PC-3 (cell line): ENCODE results near the gene KAT5. TPM values are rescaled to one million over a fixed set of nuclear protein-coding genes. Genes with fewer than 3 reads are reported as not detected.
A peak's percentile ranks its signal among the peaks of the same experiment; 100 is the strongest.
"Not testable (repeated sequence)": the region's sequence is repeated elsewhere in the genome, so short reads cannot be mapped to it uniquely, and the experiment has no call there.

Source experiments
- ATAC-seq: fragments of 200-7000 bp; cut with Tn5 transposase; 2 replicates; pipeline ENCODE4 v1.9.1; 2020; ENCODE audit warnings: mild to moderate bottlenecking, moderate library complexity
- BruUV-seq: library from RNA; stranded (reverse); fragments of 400-500 nt; replicated peaks from 2 replicates; lab custom pipeline; 2021; lab: Mats Ljungman, UMichigan
- CTCF ChIA-PET: fragments of 300-600 bp; sonication (Branson Sonifier 250); formaldehyde crosslinking; loops from one replicate; lab custom pipeline; 2022; ENCODE audit warnings: antibody characterized with exemption; lab: Charles Lee
- POLR2A ChIA-PET: fragments of 300-600 bp; sonication (Branson Sonifier 250); formaldehyde crosslinking; loops from one replicate; lab custom pipeline; 2022; ENCODE audit warnings: antibody characterized with exemption; ENCODE audit not compliant: unreplicated experiment; lab: Charles Lee
- DNase-seq: peaks from one replicate; pipeline ENCODE4 v3.0.0-alpha.2; 2015
- H2AFZ ChIP-seq: fragments of 300-600 bp; sonication (generic); 2 replicates; pipeline ENCODE4 v1.6.0; 2016; ENCODE audit warnings: antibody characterized with exemption, low read length
- H3F3A ChIP-seq: fragments of 300-600 bp; sonication (generic); one replicate; pipeline ENCODE4 v1.6.0; 2017; ENCODE audit warnings: antibody characterized with exemption, low read length, control low read depth, mild to moderate bottlenecking; ENCODE audit not compliant: unreplicated experiment
- H3K27ac ChIP-seq: fragments of 300-600 bp; sonication (generic); 2 replicates; pipeline ENCODE4 v1.5.1; 2016; ENCODE audit warnings: mild to moderate bottlenecking, low read length
- H3K27me3 ChIP-seq: fragments of 300-600 bp; sonication (generic); 2 replicates; pipeline ENCODE4 v1.6.1; 2016; ENCODE audit warnings: low read length, mixed read lengths
- H3K36me3 ChIP-seq: fragments of 300-600 bp; sonication (generic); 2 replicates; pipeline ENCODE4 v1.6.1; 2016; ENCODE audit warnings: low read depth, mixed run types, low read length, mixed read lengths
- H3K4me1 ChIP-seq: fragments of 300-600 bp; sonication (generic); 2 replicates; pipeline ENCODE4 v1.5.1; 2016; ENCODE audit warnings: low read length; ENCODE audit not compliant: insufficient read depth
- H3K4me2 ChIP-seq: fragments of 300-600 bp; sonication (generic); 2 replicates; pipeline ENCODE4 v1.6.0; 2016; ENCODE audit warnings: low read length
- H3K4me3 ChIP-seq: fragments of 300-600 bp; sonication (generic); 2 replicates; pipeline ENCODE4 v1.5.1; 2016; ENCODE audit warnings: mild to moderate bottlenecking, low read length, mixed read lengths
- H3K79me2 ChIP-seq: fragments of 300-600 bp; sonication (generic); 2 replicates; pipeline ENCODE4 v1.6.1; 2017; ENCODE audit warnings: low read length, mixed read lengths
- H3K9ac ChIP-seq: fragments of 300-600 bp; sonication (generic); 2 replicates; pipeline ENCODE4 v1.6.0; 2016; ENCODE audit warnings: mild to moderate bottlenecking, low read length
- H3K9me2 ChIP-seq: fragments of 300-600 bp; sonication (generic); replicated peaks from 2 replicates; pipeline ENCODE4 v1.6.1; 2016; ENCODE audit warnings: mixed run types, low read length, mixed read lengths
- H3K9me3 ChIP-seq: fragments of 300-600 bp; sonication (generic); 2 replicates; pipeline ENCODE4 v1.6.1; 2016; ENCODE audit warnings: low read length, mixed read lengths
- H4K20me1 ChIP-seq: fragments of 300-600 bp; sonication (generic); 2 replicates; pipeline ENCODE4 v1.6.1; 2016; ENCODE audit warnings: low read length, mixed read lengths
- EZH2 ChIP-seq: fragments of 300-600 bp; sonication (generic); IDR thresholded peaks from one replicate; pipeline ENCODE4 v1.6.1; 2017; ENCODE audit warnings: antibody characterized with exemption, mild to moderate bottlenecking, low read length; ENCODE audit not compliant: unreplicated experiment
- EZH2phosphoT487 ChIP-seq: fragments of 300-600 bp; sonication (generic); IDR thresholded peaks from 2 replicates; pipeline ENCODE4 v1.6.1; 2018; ENCODE audit warnings: mild to moderate bottlenecking, antibody characterized with exemption, low read length, borderline replicate concordance
- intact Hi-C: fragments of 100-400 bp; cut with micrococcal nuclease; formaldehyde crosslinking; loops from 2 replicates; pipeline ENCODE4 v1.9.0; 2023
- total RNA-seq: library from RNA; depleted of rRNA; stranded (reverse); fragments of >200 nt; gene quantifications from 2 replicates; pipeline ENCODE4 v1.2.3, GENCODE V29; 2014
- TF ChIP-seq, protein P1 (sequence below): fragments of 300-600 bp; sonication (generic); conservative IDR thresholded peaks from 2 replicates; pipeline ENCODE4 v1.5.1; 2017; ENCODE audit warnings: antibody characterized with exemption, low read depth, mild to moderate bottlenecking, low read length

Gene KAT5
- total RNA-seq, 1 experiment from 2014 or later, result 74.9 TPM

DNA sequence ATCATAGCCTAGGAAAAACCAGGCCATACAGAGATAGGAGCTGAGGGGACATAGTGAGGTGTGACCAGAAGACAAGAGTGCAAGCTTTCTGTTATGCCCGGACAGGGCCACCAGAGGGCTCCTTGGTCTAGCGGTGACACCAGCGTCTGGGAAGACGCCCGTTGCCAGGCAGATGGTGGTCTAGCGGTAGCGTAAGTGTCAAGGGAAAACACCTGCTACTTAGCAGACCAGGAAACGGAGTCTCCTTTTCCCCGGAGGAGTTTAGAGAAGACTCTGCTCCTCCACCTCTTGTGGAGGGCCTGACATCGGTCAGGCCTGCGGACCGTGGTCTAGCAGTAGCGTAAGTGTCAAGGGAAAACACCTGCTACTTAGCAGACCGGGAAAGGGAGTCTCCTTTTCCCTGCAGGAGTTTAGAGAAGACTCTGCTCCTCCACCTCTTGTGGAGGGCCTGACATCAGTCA lies 5.7 kb upstream of the KAT5 start:
- peak; percentile 58 for DNase-seq
- H3K79me2 ChIP-seq, H3K9ac ChIP-seq, H3K27me3 ChIP-seq, H3K36me3 ChIP-seq, H3F3A ChIP-seq, BruUV-seq, H3K27ac ChIP-seq, H3K4me3 ChIP-seq, POLR2A ChIA-PET, CTCF ChIA-PET, H3K9me2 ChIP-seq, H3K4me2 ChIP-seq, H3K9me3 ChIP-seq, H4K20me1 ChIP-seq, H3K4me1 ChIP-seq: not testable (repeated sequence)
- peak; percentile 43; the same call in 1 of the 2 replicates for ATAC-seq
- peak overlapping the region; percentile 52; the same call in 1 of the 2 replicates for H2AFZ ChIP-seq
- intact Hi-C loops, result loop anchor here (1.0 kb wide), 1 partner anchor 112 kb away; no protein-coding TSS in a partner anchor
- TF ChIP-seq, protein P1, sequence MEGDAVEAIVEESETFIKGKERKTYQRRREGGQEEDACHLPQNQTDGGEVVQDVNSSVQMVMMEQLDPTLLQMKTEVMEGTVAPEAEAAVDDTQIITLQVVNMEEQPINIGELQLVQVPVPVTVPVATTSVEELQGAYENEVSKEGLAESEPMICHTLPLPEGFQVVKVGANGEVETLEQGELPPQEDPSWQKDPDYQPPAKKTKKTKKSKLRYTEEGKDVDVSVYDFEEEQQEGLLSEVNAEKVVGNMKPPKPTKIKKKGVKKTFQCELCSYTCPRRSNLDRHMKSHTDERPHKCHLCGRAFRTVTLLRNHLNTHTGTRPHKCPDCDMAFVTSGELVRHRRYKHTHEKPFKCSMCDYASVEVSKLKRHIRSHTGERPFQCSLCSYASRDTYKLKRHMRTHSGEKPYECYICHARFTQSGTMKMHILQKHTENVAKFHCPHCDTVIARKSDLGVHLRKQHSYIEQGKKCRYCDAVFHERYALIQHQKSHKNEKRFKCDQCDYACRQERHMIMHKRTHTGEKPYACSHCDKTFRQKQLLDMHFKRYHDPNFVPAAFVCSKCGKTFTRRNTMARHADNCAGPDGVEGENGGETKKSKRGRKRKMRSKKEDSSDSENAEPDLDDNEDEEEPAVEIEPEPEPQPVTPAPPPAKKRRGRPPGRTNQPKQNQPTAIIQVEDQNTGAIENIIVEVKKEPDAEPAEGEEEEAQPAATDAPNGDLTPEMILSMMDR, result peak; percentile 51; the same call in 1 of the 2 replicates

DNA sequence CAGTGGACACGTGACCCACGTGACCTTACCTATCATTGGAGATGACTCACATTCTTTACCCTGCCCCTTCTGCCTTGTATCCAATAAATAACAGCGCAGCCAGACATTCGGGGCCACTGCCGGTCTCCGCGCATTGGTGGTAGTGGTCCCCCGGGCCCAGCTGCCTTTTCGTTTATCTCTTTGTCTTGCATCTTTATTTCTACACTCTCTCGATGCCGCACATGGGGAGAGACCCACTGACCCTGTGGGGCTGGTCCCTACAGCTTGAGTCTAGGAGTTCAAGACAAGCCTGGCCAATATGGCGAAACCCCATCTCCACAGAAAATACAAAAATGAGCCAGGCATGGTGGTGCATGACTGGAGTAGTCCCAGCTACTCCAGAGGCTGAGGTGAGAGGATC lies 5.0 kb upstream of the KAT5 start:
- ATAC-seq, intact Hi-C loops: not testable (repeated sequence)

GRCh38 chr11:65708451-65708850 lies 3.6 kb upstream of the KAT5 start:
- no peak overlapping the region for H3K27ac ChIP-seq
- intact Hi-C loops, result no loop called here
- peaks cover 2% of the 10 kb centered on the region for H3K36me3 ChIP-seq
- H3K27me3 ChIP-seq, result no peaks in the 10 kb centered on the region
- H3K9me2 ChIP-seq, result no peaks in the 10 kb centered on the region
- ATAC-seq (no peak), DNase-seq (no peak)
- no TSS peak for BruUV-seq
- peaks cover 11% of the 10 kb centered on the region for H3K4me1 ChIP-seq
- no peaks in the 10 kb centered on the region for H4K20me1 ChIP-seq
- POLR2A ChIA-PET, result no interaction called here
- H2AFZ ChIP-seq, result no peak overlapping the region
- H3K4me3 ChIP-seq, result no peak overlapping the region
- H3K4me2 ChIP-seq, result no peak overlapping the region
- no peak overlapping the region for H3K9ac ChIP-seq
- H3F3A ChIP-seq, result no peaks in the 10 kb centered on the region
- CTCF ChIA-PET, result no interaction called here
- peaks cover 9% of the 10 kb centered on the region for H3K79me2 ChIP-seq
- no peaks in the 10 kb centered on the region; the same call in 1 of the 2 replicates for H3K9me3 ChIP-seq
- TF ChIP-seq EZH2phosphoT487 (no peak), EZH2 (no peak)
- TF ChIP-seq, protein P1, result no peak

More for the DNA sequence above, 5.0 kb upstream of the KAT5 start:
- H2AFZ ChIP-seq, H3K27ac ChIP-seq, H3K36me3 ChIP-seq, CTCF ChIA-PET, DNase-seq, H3K27me3 ChIP-seq, H3F3A ChIP-seq, H3K79me2 ChIP-seq, H3K9me3 ChIP-seq, H3K9me2 ChIP-seq, H4K20me1 ChIP-seq, H3K9ac ChIP-seq, H3K4me3 ChIP-seq, H3K4me1 ChIP-seq, BruUV-seq, POLR2A ChIA-PET, H3K4me2 ChIP-seq: not testable (repeated sequence)
